SK-N-SH (cell line): Measurements from ENCODE around the gene PITPNM3. TPM values are rescaled to one million over a fixed set of nuclear protein-coding genes. Genes with fewer than 3 reads are reported as not detected.

ENCODE experiments used
- CTCF ChIA-PET: fragments of 300-600, 350-600 bp; formaldehyde crosslinking; extraction: SDS; loops from one replicate; lab custom pipeline; 2021; lab: Yijun Ruan, JAX
- POLR2A ChIA-PET: fragments of 350-600 bp; sonication (Branson Sonifier 250); formaldehyde crosslinking; extraction: SDS; loops from one replicate; lab custom pipeline; 2020; ENCODE audit warnings: antibody characterized with exemption, inconsistent platforms; lab: Yijun Ruan, JAX
- DNase-seq: peaks from one replicate; pipeline ENCODE4 v3.0.0; 2012
- H2AFZ ChIP-seq: fragments of 200-600 bp; sonication (generic); 2 replicates; pipeline ENCODE4 v1.8.1; 2016; ENCODE audit warnings: antibody characterized with exemption, mild to moderate bottlenecking, low read depth
- H3F3A ChIP-seq: fragments of 200-600 bp; sonication (generic); replicated peaks from 2 replicates; pipeline ENCODE3; 2016; ENCODE audit warnings: antibody characterized with exemption, mild to moderate bottlenecking; ENCODE audit not compliant: insufficient read depth
- H3K27ac ChIP-seq, 2 experiments: fragments of 200-500 bp in 1 of 2; fragments of 200-600 bp in 1 of 2; sonication (Bioruptor generic) in 1 of 2; sonication (generic), shearing (Covaris generic) in 1 of 2; 2 replicates each; pipeline versions ENCODE4 v1.5.1 to v1.6.1; 2014 to 2016; ENCODE audit warnings: low read depth in 2 of 2, inconsistent platforms in 1 of 2, low read length in 1 of 2, mild to moderate bottlenecking in 1 of 2, mixed read lengths in 1 of 2
- H3K27me3 ChIP-seq: fragments of 200-600 bp; sonication (generic), shearing (Covaris generic); 2 replicates; pipeline ENCODE4 v1.6.1; 2016; ENCODE audit warnings: mixed run types; ENCODE audit not compliant: insufficient read depth
- H3K36me3 ChIP-seq, 2 experiments: fragments of 200-500 bp in 1 of 2; fragments of 200-600 bp in 1 of 2; sonication (Bioruptor generic) in 1 of 2; sonication (generic) in 1 of 2; replicated peaks in 1 of 2; 2 replicates each; pipeline versions ENCODE3 to v1.5.1; 2014 to 2016; ENCODE audit warnings: low read length in 1 of 2, mild to moderate bottlenecking in 1 of 2; ENCODE audit not compliant: insufficient read depth in 2 of 2, control insufficient read depth in 1 of 2
- H3K4me1 ChIP-seq, 2 experiments: fragments of 200-500 bp in 1 of 2; fragments of 200-600 bp in 1 of 2; sonication (Bioruptor generic) in 1 of 2; sonication (generic), shearing (Covaris generic) in 1 of 2; 2 replicates each; pipeline versions ENCODE4 v1.5.1 to v1.6.1; 2014 to 2016; ENCODE audit warnings: low read depth in 1 of 2, low read length in 1 of 2, mixed run types in 1 of 2; ENCODE audit not compliant: insufficient read depth in 2 of 2, control insufficient read depth in 1 of 2
- H3K4me2 ChIP-seq: fragments of 200-600 bp; sonication (generic), shearing (Covaris generic); 2 replicates; pipeline ENCODE4 v1.6.1; 2017; ENCODE audit warnings: mixed run types
- H3K4me3 ChIP-seq, 2 experiments: fragments of 200-500 bp in 1 of 2; fragments of 200-600 bp in 1 of 2; sonication (Bioruptor generic) in 1 of 2; sonication (generic), shearing (Covaris generic) in 1 of 2; 2 replicates each; pipeline versions ENCODE4 v1.5.1 to v1.8.1; 2014 to 2016; ENCODE audit warnings: low read depth in 2 of 2, inconsistent platforms in 1 of 2, low read length in 1 of 2, mild to moderate bottlenecking in 1 of 2, mixed read lengths in 1 of 2, moderate library complexity in 1 of 2
- H3K79me2 ChIP-seq: fragments of 200-600 bp; sonication (generic); 2 replicates; pipeline ENCODE4 v1.8.1; 2017; ENCODE audit warnings: mild to moderate bottlenecking; ENCODE audit not compliant: insufficient read depth
- H3K9ac ChIP-seq: fragments of 200-600 bp; sonication (generic); 2 replicates; pipeline ENCODE4 v1.6.1; 2017; ENCODE audit warnings: mixed run types
- H3K9me2 ChIP-seq: fragments of 200-600 bp; sonication (generic); 2 replicates; pipeline ENCODE4 v1.6.1; 2017; ENCODE audit warnings: mixed run types
- H3K9me3 ChIP-seq: fragments of 200-600 bp; sonication (generic); 2 replicates; pipeline ENCODE4 v1.6.1; 2017; ENCODE audit warnings: mixed run types, mild to moderate bottlenecking, moderate library complexity
- H4K20me1 ChIP-seq: fragments of 200-600 bp; sonication (generic); 2 replicates; pipeline ENCODE4 v1.6.1; 2017; ENCODE audit warnings: mild to moderate bottlenecking, mixed run types; ENCODE audit not compliant: insufficient read depth
- ELF1 ChIP-seq: IDR thresholded peaks from 2 replicates; pipeline ENCODE4 v1.4.0; 2012
- EP300 ChIP-seq, 2 experiments: IDR thresholded peaks; 2 replicates each; pipeline versions ENCODE4 v1.4.0 to v1.6.1; 2012; ENCODE audit warnings: borderline replicate concordance in 1 of 2, low read depth in 1 of 2, low read length in 1 of 2
- EZH2phosphoT487 ChIP-seq: fragments of 200-600 bp; sonication (generic); IDR thresholded peaks from 2 replicates; pipeline ENCODE4 v1.6.1; 2017; ENCODE audit warnings: low read depth, mixed run types, mild to moderate bottlenecking, antibody characterized with exemption, moderate library complexity, borderline replicate concordance
- FOSL2 ChIP-seq: IDR thresholded peaks from 2 replicates; pipeline ENCODE4 v1.4.0; 2012; ENCODE audit warnings: low read depth, mild to moderate bottlenecking, moderate library complexity, borderline replicate concordance
- FOXJ3 ChIP-seq: sonication (generic); formaldehyde crosslinking; IDR thresholded peaks from 2 replicates; pipeline ENCODE4 v1.5.1; 2020; ENCODE audit warnings: mild to moderate bottlenecking, missing genetic modification reagents
- GABPA ChIP-seq: IDR thresholded peaks from 2 replicates; pipeline ENCODE4 v1.4.0; 2012; ENCODE audit warnings: low read depth, mild to moderate bottlenecking
- JUND ChIP-seq: IDR thresholded peaks from 2 replicates; pipeline ENCODE4 v1.4.0; 2012
- MXI1 ChIP-seq: IDR thresholded peaks from 2 replicates; pipeline ENCODE4 v1.6.1; 2012; ENCODE audit warnings: mild to moderate bottlenecking, low read depth, low read length, improper control_type of control experiment
- NFIC ChIP-seq: IDR thresholded peaks from 2 replicates; pipeline ENCODE4 v1.4.0; 2012; ENCODE audit warnings: borderline replicate concordance
- RAD21 ChIP-seq: IDR thresholded peaks from 2 replicates; pipeline ENCODE4 v1.6.1; 2012; ENCODE audit warnings: mild to moderate bottlenecking, low read length
- RFX5 ChIP-seq: IDR thresholded peaks from 2 replicates; pipeline ENCODE4 v1.6.1; 2012; ENCODE audit warnings: mild to moderate bottlenecking, improper control_type of control experiment, low read length
- TAF1 ChIP-seq: IDR thresholded peaks from 2 replicates; pipeline ENCODE4 v1.6.1; 2012; ENCODE audit warnings: low read depth, mild to moderate bottlenecking, low read length, moderate library complexity, borderline replicate concordance
- TEAD4 ChIP-seq: IDR thresholded peaks from 2 replicates; pipeline ENCODE4 v1.4.0; 2012; ENCODE audit warnings: mild to moderate bottlenecking, borderline replicate concordance; ENCODE audit not compliant: insufficient read depth
- WGBS: methylation state at CpG from one replicate; pipeline ENCODE4 v1.1.6; 2017; ENCODE audit warnings: low lambda C conversion rate; 5-methylcytosine and 5-hydroxymethylcytosine counted together
- polyA plus RNA-seq, 3 experiments: library from polyadenylated mRNA; depleted of rRNA; stranded (reverse); fragments of >200 nt; gene quantifications; 2 replicates each; pipeline ENCODE4 v1.2.3, GENCODE V29; 2012
- TF ChIP-seq, protein P1 (sequence below): fragments of 150-350 bp; IDR thresholded peaks from 2 replicates; pipeline ENCODE4 v1.6.1; 2016; ENCODE audit warnings: mild to moderate bottlenecking, low read depth, low read length
- TF ChIP-seq, protein P2 (sequence below): fragments of 150-350 bp; IDR thresholded peaks from 2 replicates; pipeline ENCODE4 v1.6.1; 2017; ENCODE audit warnings: antibody characterized with exemption, low read length, low read depth, borderline replicate concordance
- TF ChIP-seq, protein P3 (sequence below): fragments of 200-600 bp; sonication (generic); IDR thresholded peaks from 2 replicates; pipeline ENCODE4 v1.6.1; 2017; ENCODE audit warnings: antibody characterized with exemption, mild to moderate bottlenecking, moderate library complexity

PITPNM3 gene
- polyA plus RNA-seq, 1 of the 3 experiments (the other 2 are of a cell fraction) = 0.82 TPM

DNA sequence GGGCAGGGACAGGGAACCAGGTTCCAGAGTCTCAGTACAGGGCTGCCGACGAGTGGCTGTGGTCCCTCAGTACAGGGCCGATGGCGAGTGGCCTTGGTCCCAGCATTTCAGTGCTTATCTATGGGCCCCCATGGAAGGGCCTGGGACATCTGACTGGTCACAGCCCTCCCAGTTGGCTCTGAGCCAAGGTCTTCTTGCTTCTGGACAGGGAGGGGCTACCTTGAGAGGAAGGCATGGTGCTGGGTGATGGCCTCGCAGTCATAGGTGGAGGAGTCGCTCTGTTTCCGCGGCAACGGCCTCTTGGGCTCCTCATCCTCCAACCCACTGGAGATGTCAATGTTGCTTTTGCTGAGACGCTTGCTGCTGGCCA, 79.6 kb downstream of the PITPNM3 start:
- ChIA-PET POLR2A (no interaction called here), CTCF (interaction anchor here (1.3 kb wide), 1 partner anchor 128 kb away, joined by 3 read pairs; no protein-coding TSS in a partner anchor)
- no peaks in the 10 kb centered on the region for H3K9me2 ChIP-seq
- H3F3A ChIP-seq = no peaks in the 10 kb centered on the region
- WGBS = no CpG with 5 or more reads among the region's 10 CpGs
- no peak for TF ChIP-seq TAF1
- TF ChIP-seq, protein P1, sequence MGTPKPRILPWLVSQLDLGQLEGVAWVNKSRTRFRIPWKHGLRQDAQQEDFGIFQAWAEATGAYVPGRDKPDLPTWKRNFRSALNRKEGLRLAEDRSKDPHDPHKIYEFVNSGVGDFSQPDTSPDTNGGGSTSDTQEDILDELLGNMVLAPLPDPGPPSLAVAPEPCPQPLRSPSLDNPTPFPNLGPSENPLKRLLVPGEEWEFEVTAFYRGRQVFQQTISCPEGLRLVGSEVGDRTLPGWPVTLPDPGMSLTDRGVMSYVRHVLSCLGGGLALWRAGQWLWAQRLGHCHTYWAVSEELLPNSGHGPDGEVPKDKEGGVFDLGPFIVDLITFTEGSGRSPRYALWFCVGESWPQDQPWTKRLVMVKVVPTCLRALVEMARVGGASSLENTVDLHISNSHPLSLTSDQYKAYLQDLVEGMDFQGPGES = no peak
- TF ChIP-seq EP300 (IDR thresholded peaks at IDR 0.05; ENCODE audit: borderline replicate concordance in 1 of 2, low read depth in 1 of 2, low read length in 1 of 2) = no peak
- TF ChIP-seq, protein P2, sequence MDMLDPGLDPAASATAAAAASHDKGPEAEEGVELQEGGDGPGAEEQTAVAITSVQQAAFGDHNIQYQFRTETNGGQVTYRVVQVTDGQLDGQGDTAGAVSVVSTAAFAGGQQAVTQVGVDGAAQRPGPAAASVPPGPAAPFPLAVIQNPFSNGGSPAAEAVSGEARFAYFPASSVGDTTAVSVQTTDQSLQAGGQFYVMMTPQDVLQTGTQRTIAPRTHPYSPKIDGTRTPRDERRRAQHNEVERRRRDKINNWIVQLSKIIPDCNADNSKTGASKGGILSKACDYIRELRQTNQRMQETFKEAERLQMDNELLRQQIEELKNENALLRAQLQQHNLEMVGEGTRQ = no peak
- no peak for TF ChIP-seq MXI1
- no peak for TF ChIP-seq JUND
- TF ChIP-seq, protein P3, sequence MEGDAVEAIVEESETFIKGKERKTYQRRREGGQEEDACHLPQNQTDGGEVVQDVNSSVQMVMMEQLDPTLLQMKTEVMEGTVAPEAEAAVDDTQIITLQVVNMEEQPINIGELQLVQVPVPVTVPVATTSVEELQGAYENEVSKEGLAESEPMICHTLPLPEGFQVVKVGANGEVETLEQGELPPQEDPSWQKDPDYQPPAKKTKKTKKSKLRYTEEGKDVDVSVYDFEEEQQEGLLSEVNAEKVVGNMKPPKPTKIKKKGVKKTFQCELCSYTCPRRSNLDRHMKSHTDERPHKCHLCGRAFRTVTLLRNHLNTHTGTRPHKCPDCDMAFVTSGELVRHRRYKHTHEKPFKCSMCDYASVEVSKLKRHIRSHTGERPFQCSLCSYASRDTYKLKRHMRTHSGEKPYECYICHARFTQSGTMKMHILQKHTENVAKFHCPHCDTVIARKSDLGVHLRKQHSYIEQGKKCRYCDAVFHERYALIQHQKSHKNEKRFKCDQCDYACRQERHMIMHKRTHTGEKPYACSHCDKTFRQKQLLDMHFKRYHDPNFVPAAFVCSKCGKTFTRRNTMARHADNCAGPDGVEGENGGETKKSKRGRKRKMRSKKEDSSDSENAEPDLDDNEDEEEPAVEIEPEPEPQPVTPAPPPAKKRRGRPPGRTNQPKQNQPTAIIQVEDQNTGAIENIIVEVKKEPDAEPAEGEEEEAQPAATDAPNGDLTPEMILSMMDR = no peak
- TF ChIP-seq NFIC = no peak
- TF ChIP-seq EZH2phosphoT487 = no peak
- TF ChIP-seq GABPA = no peak
- no peak for TF ChIP-seq ELF1
- no peak for TF ChIP-seq RAD21
- TF ChIP-seq FOSL2 = no peak
- no peak for TF ChIP-seq RFX5
- TF ChIP-seq FOXJ3 (CRISPR knock-in tag) = no peak
- TF ChIP-seq TEAD4 = no peak
- no peak overlapping the region for H2AFZ ChIP-seq
- H3K4me2 ChIP-seq = no peak overlapping the region
- H4K20me1 ChIP-seq = no peaks in the 10 kb centered on the region
- H3K27ac ChIP-seq = no peak overlapping the region
- DNase-seq = no peak
- no peaks in the 10 kb centered on the region for H3K79me2 ChIP-seq
- no peaks in the 10 kb centered on the region for H3K9me3 ChIP-seq
- H3K9ac ChIP-seq = no peak overlapping the region
- no peak overlapping the region for H3K4me3 ChIP-seq
- peaks cover 0 to 16% of the 10 kb centered on the region in 2 experiments; a peak in 1 of 4 replicates for H3K4me1 ChIP-seq
- no peaks in the 10 kb centered on the region for H3K27me3 ChIP-seq
- no peaks in the 10 kb centered on the region for H3K36me3 ChIP-seq
